KOPT-K1 (cell line): ENCODE results near the gene ARTN.

Experiments used
- H3K27ac ChIP-seq: fragments of 200-600 bp; sonication (generic); 2 replicates; pipeline ENCODE4 v1.5.1; 2016; ENCODE audit warnings: antibody characterized with exemption, mild to moderate bottlenecking, low read depth, low read length; ENCODE audit not compliant: poor library complexity, severe bottlenecking
- H3K36me3 ChIP-seq: fragments of 200-600 bp; sonication (generic); 2 replicates; pipeline ENCODE4 v1.5.1; 2017; ENCODE audit warnings: antibody characterized with exemption, mild to moderate bottlenecking, low read length, moderate library complexity; ENCODE audit not compliant: insufficient read depth
- H3K9me3 ChIP-seq: fragments of 200-600 bp; sonication (generic); 2 replicates; pipeline ENCODE4 v1.5.1; 2017; ENCODE audit warnings: antibody characterized with exemption, low read length, mild to moderate bottlenecking; ENCODE audit not compliant: insufficient read depth, poor library complexity, severe bottlenecking

Gene ARTN

DNA sequence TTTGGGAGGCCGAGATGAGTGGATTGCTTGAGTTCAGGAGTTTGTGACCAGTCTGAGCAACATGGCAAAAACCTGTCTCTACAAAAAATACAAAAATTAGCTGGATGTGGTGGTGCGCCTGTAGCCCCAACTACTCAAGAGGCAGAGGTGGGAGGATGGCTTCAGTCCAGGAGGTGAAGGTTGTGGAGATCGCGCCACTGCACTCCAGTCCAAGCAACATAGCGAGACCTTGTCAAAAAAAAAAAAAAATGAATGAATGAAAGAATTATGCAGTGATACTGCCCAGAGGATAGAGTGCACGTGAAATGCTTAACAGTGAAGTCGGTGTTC is 35.8 kb downstream of the ARTN start:
- Histone ChIP-seq H3K36me3 (peaks cover 27% of the 10 kb centered on the region), H3K27ac (no peak overlapping the region), H3K9me3 (no peaks in the 10 kb centered on the region)

DNA sequence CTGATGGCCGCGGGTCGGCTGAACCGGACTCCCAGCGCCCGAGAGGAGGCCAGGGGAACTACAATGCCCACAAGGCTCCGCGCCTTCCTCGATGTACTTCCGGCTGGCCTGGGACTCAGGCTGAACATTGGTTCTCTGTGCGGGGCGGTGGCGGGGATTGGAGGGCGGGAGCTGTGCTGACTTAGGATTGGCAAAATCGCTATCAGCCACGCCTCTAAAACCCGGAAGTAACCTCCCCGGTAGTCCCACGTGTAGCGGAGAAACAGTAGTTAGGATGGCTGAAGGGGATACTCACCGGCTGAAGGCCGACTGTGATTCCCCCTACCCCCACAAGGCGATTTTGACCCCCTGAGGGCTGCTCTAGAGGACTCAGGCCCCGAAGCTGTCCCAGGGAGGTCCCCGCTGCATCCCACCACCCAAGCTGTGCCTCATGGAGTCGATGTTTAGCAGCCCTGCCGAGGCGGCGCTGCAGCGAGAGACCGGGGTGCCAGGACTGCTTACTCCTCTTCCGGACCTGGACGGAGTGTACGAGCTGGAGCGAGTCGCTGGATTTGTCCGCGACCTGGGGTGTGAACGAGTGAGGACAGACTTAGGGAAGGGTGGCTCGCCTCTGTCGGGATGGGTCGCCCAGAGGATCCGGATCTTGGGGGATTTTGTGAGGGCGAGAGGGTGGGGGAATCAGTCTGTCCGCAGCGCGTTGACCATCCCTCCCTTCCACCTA is 36.3 kb downstream of the ARTN start, which contains the start of gene DPH2:
Gene DPH2, plus strand, starts transcription at position 265 of the 721 bp plus-strand sequence. Its CDS starts 166 bp downstream, at position 431.
- Histone ChIP-seq H3K27ac (peak within 1 kb of the TSS; percentile 62), H3K36me3 (peaks cover 27% of the 10 kb centered on the region), H3K9me3 (no peaks in the 10 kb centered on the region)

DNA sequence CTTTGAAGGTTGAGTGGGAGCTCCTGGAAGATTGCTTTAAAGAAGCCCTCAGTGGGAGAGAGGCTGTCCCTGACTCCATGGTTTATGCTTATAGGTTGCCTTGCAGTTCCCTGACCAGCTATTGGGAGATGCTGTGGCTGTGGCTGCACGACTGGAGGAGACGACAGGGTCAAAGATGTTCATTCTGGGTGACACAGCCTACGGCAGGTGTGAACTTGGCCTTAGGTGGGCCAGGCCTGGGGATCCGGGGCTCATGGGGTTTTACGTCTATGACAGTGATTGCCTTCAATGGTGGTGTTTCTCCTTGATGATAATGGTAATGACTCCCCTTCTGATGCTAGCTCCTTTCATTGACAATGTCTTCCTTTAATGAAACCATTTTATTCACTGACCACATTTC is 36.9 kb downstream of the ARTN start:
- Histone ChIP-seq H3K27ac (peak overlapping the region; percentile 62), H3K36me3 (peaks cover 27% of the 10 kb centered on the region), H3K9me3 (no peaks in the 10 kb centered on the region)

GRCh38 chr1:43970911-43971310 is 37.3 kb downstream of the ARTN start:
- H3K27ac ChIP-seq, result no peak overlapping the region
- H3K9me3 ChIP-seq, result no peaks in the 10 kb centered on the region

GRCh38 chr1:43971336-43971980 is 37.9 kb downstream of the ARTN start:
- no peaks in the 10 kb centered on the region for H3K9me3 ChIP-seq

More at GRCh38 chr1:43970911-43971310, 37.3 kb downstream of the ARTN start:
- peaks cover 27% of the 10 kb centered on the region for H3K36me3 ChIP-seq

GRCh38 chr1:43973981-43974442 is 40.4 kb downstream of the ARTN start:
- Histone ChIP-seq H3K27ac (peak overlapping the region; percentile 73), H3K9me3 (no peaks in the 10 kb centered on the region), H3K36me3 (peaks cover 46% of the 10 kb centered on the region)

More at GRCh38 chr1:43971336-43971980, 37.9 kb downstream of the ARTN start:
- H3K36me3 ChIP-seq, result peaks cover 28% of the 10 kb centered on the region
- H3K27ac ChIP-seq, result no peak overlapping the region

GRCh38 chr1:43974443-43975248 is 41.0 kb downstream of the ARTN start, which contains the start of gene ATP6V0B:
Gene ATP6V0B, plus strand, starts transcription at chr1:43974960. Its CDS starts 81 bp downstream, at chr1:43975041.
- H3K9me3 ChIP-seq, result no peaks in the 10 kb centered on the region
- peak within 1 kb of the TSS; percentile 73 for H3K27ac ChIP-seq
- H3K36me3 ChIP-seq, result peaks cover 46% of the 10 kb centered on the region

DNA sequence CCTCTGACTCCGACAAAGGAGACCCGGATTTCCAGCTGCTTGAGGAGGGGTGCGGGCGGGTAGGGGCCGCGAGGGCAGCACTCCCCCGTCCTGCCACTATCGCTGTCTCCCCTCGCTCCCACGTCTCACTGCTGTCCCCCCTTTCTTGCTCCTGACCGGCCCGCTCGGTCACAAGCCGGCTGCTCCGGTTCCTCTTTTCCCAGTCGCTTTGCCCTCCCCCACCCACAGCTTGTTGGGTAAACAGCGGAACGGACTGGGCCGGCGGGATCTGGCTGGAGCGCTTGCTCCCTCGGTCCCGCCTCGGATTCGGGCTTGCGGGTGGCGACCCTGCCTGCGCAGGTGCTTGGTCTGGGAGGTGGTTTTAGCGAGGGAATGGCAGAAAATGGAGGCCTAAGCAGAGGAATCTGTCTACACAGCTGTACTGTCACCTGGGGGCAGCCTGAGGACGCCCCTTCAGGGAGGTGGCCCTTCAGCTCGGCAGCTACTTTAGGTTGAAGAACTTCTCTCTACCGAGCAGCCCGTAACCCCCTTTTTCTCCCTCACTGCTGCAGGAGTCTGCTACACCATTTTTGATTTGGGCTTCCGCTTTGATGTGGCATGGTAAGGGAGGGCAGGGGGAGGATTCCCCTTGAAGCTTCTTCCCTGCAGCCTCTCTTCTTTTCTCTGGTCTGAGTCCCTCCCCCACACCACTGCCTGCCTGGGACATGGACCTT is 41.8 kb downstream of the ARTN start:
- H3K36me3 ChIP-seq, result peaks cover 46% of the 10 kb centered on the region
- H3K27ac ChIP-seq, result peak overlapping the region; percentile 73

DNA sequence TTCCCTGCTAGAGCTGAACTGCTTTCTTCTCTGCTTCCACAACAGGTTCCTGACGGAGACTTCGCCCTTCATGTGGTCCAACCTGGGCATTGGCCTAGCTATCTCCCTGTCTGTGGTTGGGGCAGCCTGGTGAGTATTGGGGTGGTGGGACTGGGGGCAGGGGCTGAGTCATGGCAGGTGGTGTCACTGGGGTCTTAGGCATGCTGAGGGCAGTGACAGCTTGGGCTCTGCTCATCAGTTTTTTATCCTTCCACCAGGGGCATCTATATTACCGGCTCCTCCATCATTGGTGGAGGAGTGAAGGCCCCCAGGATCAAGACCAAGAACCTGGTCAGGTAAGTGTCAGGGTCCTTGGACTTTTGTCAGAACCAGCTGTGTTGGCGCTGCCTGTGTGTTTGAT is 42.4 kb downstream of the ARTN start:
- Histone ChIP-seq H3K36me3 (peaks cover 46% of the 10 kb centered on the region), H3K9me3 (no peaks in the 10 kb centered on the region)

More for the DNA sequence above, 41.8 kb downstream of the ARTN start:
- H3K9me3 ChIP-seq, result no peaks in the 10 kb centered on the region

DNA sequence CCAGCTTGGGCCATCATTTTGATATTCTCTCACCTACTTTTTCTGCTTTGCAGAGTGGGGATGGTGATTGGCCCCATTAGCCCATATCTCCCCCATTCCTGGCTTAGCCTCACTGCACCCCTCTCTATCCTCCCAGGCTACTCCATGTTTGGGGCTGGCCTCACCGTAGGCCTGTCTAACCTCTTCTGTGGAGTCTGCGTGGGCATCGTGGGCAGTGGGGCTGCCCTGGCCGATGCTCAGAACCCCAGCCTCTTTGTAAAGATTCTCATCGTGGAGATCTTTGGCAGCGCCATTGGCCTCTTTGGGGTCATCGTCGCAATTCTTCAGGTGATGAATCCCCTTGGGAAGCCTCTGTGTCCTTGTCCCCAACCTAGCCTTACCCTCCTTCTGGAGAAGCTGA is 43.3 kb downstream of the ARTN start:
- H3K9me3 ChIP-seq, result no peaks in the 10 kb centered on the region
- peaks cover 44% of the 10 kb centered on the region for H3K36me3 ChIP-seq
- H3K27ac ChIP-seq, result no peak overlapping the region

More for the DNA sequence above, 42.4 kb downstream of the ARTN start:
- peak overlapping the region; percentile 73 for H3K27ac ChIP-seq

- peaks cover 36% of the 10 kb centered on the region for H3K36me3 ChIP-seq
- H3K27ac ChIP-seq, result no peak overlapping the region
- no peaks in the 10 kb centered on the region for H3K9me3 ChIP-seq
Observed at GRCh38 chr1:43977376-43978263, 44.0 kb downstream of the ARTN start.

GRCh38 chr1:43978264-43978550 is 44.6 kb downstream of the ARTN start:
- H3K36me3 ChIP-seq, result peaks cover 32% of the 10 kb centered on the region
- no peaks in the 10 kb centered on the region for H3K9me3 ChIP-seq
- no peak overlapping the region for H3K27ac ChIP-seq

DNA sequence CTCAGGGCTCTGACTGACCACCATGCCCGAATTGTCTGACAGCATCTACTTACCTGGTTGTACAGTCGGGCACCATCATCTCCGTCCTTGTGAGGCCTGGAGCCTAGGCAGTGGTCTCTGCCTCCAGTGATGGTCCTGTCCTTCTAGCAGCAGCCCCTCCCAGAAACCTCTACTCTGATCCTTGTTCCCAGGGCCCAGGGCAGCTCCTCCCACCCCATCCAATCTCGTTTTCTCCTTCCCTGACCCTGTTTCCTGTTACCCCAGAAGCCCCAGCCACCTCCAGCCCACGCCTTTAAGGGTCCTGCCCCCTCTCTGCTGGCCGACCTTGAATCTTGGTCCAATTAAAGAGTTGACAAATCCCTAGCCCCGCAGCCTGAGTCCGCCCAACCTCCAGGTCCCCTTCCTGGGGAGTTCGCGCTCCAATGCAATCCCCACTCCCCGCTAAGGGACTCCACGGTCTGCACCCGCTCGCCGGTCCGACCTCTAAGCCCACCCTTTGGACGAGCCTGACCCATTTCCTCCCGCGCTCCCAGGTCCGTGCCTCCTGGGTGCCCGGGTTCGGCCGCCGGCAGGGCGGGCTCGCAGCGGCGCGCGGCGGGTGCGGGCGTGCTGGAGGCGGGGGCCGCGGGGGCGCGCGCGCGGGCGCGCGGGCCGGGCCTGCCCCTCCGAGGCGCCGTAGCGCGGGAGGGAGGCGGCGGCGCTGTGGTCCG is 45.1 kb downstream of the ARTN start, which contains the start of gene B4GALT2:
Gene B4GALT2, plus strand, starts transcription at position 660 of the 710 bp plus-strand sequence. CDS start 1,951 bp downstream, outside the sequence.
- Histone ChIP-seq H3K27ac (no peak within 1 kb of the TSS), H3K9me3 (no peaks in the 10 kb centered on the region), H3K36me3 (peaks cover 28% of the 10 kb centered on the region)
